Neural cell (in vitro differentiated cells): ENCODE data around the gene CACNA2D2. TPM values are rescaled to one million over a fixed set of nuclear protein-coding genes. Genes with fewer than 3 reads are reported as not detected.

Source experiments
- H2AFZ ChIP-seq: fragments of 200-600, 300-800 bp; sonication (generic), shearing (Covaris generic); 2 replicates; pipeline ENCODE4 v1.6.0; 2014; ENCODE audit warnings: low read depth, mild to moderate bottlenecking, antibody characterized with exemption, low read length, moderate library complexity
- H3F3A ChIP-seq: fragments of 200-600 bp; shearing (Covaris generic); 2 replicates; pipeline ENCODE4 v1.6.1; 2016; ENCODE audit warnings: mild to moderate bottlenecking, moderate library complexity, mixed read lengths, antibody characterized with exemption, low read length; ENCODE audit not compliant: insufficient read depth, poor library complexity, severe bottlenecking
- H3K27ac ChIP-seq: fragments of 200-600, 300-800 bp; sonication (generic), shearing (Covaris generic); 2 replicates; pipeline ENCODE4 v1.5.1; 2014; ENCODE audit warnings: mild to moderate bottlenecking, low read length, moderate library complexity
- H3K27me3 ChIP-seq: fragments of 300-800, 200-600 bp; sonication (generic), shearing (Covaris generic); 2 replicates; pipeline ENCODE4 v1.6.0; 2014; ENCODE audit warnings: mild to moderate bottlenecking, low read depth, low read length, moderate library complexity; ENCODE audit not compliant: insufficient read depth
- H3K36me3 ChIP-seq: fragments of 300-800, 200-600 bp; sonication (generic), shearing (Covaris generic); 2 replicates; pipeline ENCODE4 v1.5.1; 2014; ENCODE audit warnings: mild to moderate bottlenecking, antibody characterized with exemption, low read length, moderate library complexity; ENCODE audit not compliant: insufficient read depth
- H3K4me2 ChIP-seq: fragments of 300-800, 200-600 bp; sonication (generic), shearing (Covaris generic); 2 replicates; pipeline ENCODE4 v1.6.0; 2014; ENCODE audit warnings: mild to moderate bottlenecking, low read length
- H3K4me3 ChIP-seq: fragments of 300-800, 200-600 bp; sonication (generic), shearing (Covaris generic); 2 replicates; pipeline ENCODE4 v1.5.1; 2014; ENCODE audit warnings: mild to moderate bottlenecking, low read length, moderate library complexity
- H3K79me2 ChIP-seq: fragments of 200-600 bp; shearing (Covaris generic); replicated peaks from 2 replicates; pipeline ENCODE4 v1.6.0; 2014; ENCODE audit warnings: mild to moderate bottlenecking, low read length, moderate library complexity; ENCODE audit not compliant: insufficient read depth
- H3K9ac ChIP-seq: fragments of 300-800, 200-600 bp; sonication (generic), shearing (Covaris generic); 2 replicates; pipeline ENCODE4 v1.6.1; 2016; ENCODE audit warnings: mild to moderate bottlenecking, low read length, mixed read lengths
- H3K9me2 ChIP-seq: fragments of 200-600 bp; shearing (Covaris generic); 2 replicates; pipeline ENCODE4 v1.6.1; 2016; ENCODE audit warnings: mild to moderate bottlenecking, low read length, mixed read lengths; ENCODE audit not compliant: insufficient read depth
- H3K9me3 ChIP-seq: fragments of 200-600, 300-800 bp; sonication (generic), shearing (Covaris generic); 2 replicates; pipeline ENCODE4 v1.6.1; 2016; ENCODE audit warnings: mild to moderate bottlenecking, mixed run types, low read length, moderate library complexity, mixed read lengths
- H4K20me1 ChIP-seq: fragments of 200-600 bp; shearing (Covaris generic); 2 replicates; pipeline ENCODE4 v1.6.1; 2016; ENCODE audit warnings: mild to moderate bottlenecking, mixed run types; ENCODE audit not compliant: insufficient read depth
- EP300 ChIP-seq: fragments of 450-650 bp; conservative IDR thresholded peaks from 2 replicates; pipeline ENCODE4 v1.6.1; 2014; ENCODE audit warnings: antibody characterized with exemption, mild to moderate bottlenecking, moderate library complexity; ENCODE audit not compliant: poor library complexity, severe bottlenecking
- EZH2 ChIP-seq: fragments of 200-600, 300-800 bp; shearing (Covaris generic), sonication (generic); IDR thresholded peaks from 2 replicates; pipeline ENCODE4 v1.6.1; 2014; ENCODE audit warnings: antibody characterized with exemption, low read length, borderline replicate concordance, mild to moderate bottlenecking; ENCODE audit not compliant: insufficient read depth, poor library complexity, severe bottlenecking
- MXI1 ChIP-seq: fragments of 450-650 bp; conservative IDR thresholded peaks from 2 replicates; pipeline ENCODE4 v1.6.1; 2014; ENCODE audit warnings: antibody characterized with exemption, mild to moderate bottlenecking; ENCODE audit not compliant: poor library complexity, severe bottlenecking
- POLR2AphosphoS5 ChIP-seq: IDR thresholded peaks from 2 replicates; pipeline ENCODE4 v1.6.1; 2012
- RAD21 ChIP-seq: fragments of 450-650 bp; conservative IDR thresholded peaks from 2 replicates; pipeline ENCODE4 v1.6.1; 2014; ENCODE audit warnings: antibody characterized with exemption, mild to moderate bottlenecking, moderate library complexity
- SMC3 ChIP-seq: fragments of 450-650 bp; conservative IDR thresholded peaks from 2 replicates; pipeline ENCODE4 v1.6.1; 2014; ENCODE audit warnings: antibody characterized with exemption, mild to moderate bottlenecking, moderate library complexity; ENCODE audit not compliant: poor library complexity
- TAF1 ChIP-seq: IDR thresholded peaks from 2 replicates; pipeline ENCODE4 v1.6.1; 2012; ENCODE audit warnings: low read depth
- polyA plus RNA-seq: library from polyadenylated mRNA; depleted of rRNA; stranded (reverse); fragments of >200 nt; gene quantifications from 2 replicates; pipeline ENCODE4 v1.2.3, GENCODE V29; 2014
- TF ChIP-seq, protein P1 (sequence below): fragments of 450-650 bp; IDR thresholded peaks from 2 replicates; pipeline ENCODE4 v1.5.1; 2014; ENCODE audit warnings: antibody characterized with exemption, mild to moderate bottlenecking, moderate library complexity; ENCODE audit not compliant: poor library complexity, severe bottlenecking
- TF ChIP-seq, protein P2 (sequence below): IDR thresholded peaks from 2 replicates; pipeline ENCODE4 v1.6.1; 2012; ENCODE audit warnings: borderline replicate concordance

Gene CACNA2D2
- polyA plus RNA-seq, 1 donor from 2014 or later = 7.8 TPM

GRCh38 chr3:50444213-50444612, 59.2 kb downstream of the CACNA2D2 start:
- no peaks in the 10 kb centered on the region for H3K36me3 ChIP-seq
- H2AFZ ChIP-seq = no peak overlapping the region
- no peak overlapping the region for H3K9ac ChIP-seq
- no peak overlapping the region for H3K4me2 ChIP-seq
- H3K4me3 ChIP-seq = no peak overlapping the region
- no peaks in the 10 kb centered on the region for H3K27me3 ChIP-seq
- no peaks in the 10 kb centered on the region for H3F3A ChIP-seq
- no peaks in the 10 kb centered on the region for H4K20me1 ChIP-seq
- no peaks in the 10 kb centered on the region for H3K9me2 ChIP-seq
- no peak overlapping the region for H3K27ac ChIP-seq
- TF ChIP-seq EP300 (no peak), TAF1 (no peak), POLR2AphosphoS5 (no peak), MXI1 (no peak), SMC3 (no peak), RAD21 (no peak), EZH2 (no peak)
- TF ChIP-seq, protein P1, sequence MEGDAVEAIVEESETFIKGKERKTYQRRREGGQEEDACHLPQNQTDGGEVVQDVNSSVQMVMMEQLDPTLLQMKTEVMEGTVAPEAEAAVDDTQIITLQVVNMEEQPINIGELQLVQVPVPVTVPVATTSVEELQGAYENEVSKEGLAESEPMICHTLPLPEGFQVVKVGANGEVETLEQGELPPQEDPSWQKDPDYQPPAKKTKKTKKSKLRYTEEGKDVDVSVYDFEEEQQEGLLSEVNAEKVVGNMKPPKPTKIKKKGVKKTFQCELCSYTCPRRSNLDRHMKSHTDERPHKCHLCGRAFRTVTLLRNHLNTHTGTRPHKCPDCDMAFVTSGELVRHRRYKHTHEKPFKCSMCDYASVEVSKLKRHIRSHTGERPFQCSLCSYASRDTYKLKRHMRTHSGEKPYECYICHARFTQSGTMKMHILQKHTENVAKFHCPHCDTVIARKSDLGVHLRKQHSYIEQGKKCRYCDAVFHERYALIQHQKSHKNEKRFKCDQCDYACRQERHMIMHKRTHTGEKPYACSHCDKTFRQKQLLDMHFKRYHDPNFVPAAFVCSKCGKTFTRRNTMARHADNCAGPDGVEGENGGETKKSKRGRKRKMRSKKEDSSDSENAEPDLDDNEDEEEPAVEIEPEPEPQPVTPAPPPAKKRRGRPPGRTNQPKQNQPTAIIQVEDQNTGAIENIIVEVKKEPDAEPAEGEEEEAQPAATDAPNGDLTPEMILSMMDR = no peak
- TF ChIP-seq, protein P2, sequence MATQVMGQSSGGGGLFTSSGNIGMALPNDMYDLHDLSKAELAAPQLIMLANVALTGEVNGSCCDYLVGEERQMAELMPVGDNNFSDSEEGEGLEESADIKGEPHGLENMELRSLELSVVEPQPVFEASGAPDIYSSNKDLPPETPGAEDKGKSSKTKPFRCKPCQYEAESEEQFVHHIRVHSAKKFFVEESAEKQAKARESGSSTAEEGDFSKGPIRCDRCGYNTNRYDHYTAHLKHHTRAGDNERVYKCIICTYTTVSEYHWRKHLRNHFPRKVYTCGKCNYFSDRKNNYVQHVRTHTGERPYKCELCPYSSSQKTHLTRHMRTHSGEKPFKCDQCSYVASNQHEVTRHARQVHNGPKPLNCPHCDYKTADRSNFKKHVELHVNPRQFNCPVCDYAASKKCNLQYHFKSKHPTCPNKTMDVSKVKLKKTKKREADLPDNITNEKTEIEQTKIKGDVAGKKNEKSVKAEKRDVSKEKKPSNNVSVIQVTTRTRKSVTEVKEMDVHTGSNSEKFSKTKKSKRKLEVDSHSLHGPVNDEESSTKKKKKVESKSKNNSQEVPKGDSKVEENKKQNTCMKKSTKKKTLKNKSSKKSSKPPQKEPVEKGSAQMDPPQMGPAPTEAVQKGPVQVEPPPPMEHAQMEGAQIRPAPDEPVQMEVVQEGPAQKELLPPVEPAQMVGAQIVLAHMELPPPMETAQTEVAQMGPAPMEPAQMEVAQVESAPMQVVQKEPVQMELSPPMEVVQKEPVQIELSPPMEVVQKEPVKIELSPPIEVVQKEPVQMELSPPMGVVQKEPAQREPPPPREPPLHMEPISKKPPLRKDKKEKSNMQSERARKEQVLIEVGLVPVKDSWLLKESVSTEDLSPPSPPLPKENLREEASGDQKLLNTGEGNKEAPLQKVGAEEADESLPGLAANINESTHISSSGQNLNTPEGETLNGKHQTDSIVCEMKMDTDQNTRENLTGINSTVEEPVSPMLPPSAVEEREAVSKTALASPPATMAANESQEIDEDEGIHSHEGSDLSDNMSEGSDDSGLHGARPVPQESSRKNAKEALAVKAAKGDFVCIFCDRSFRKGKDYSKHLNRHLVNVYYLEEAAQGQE = no peak
- no peaks in the 10 kb centered on the region for H3K79me2 ChIP-seq
- H3K9me3 ChIP-seq = no peaks in the 10 kb centered on the region

- Histone ChIP-seq H3K4me3 (no peak overlapping the region), H4K20me1 (no peaks in the 10 kb centered on the region), H3K9me2 (no peaks in the 10 kb centered on the region), H3K36me3 (no peaks in the 10 kb centered on the region), H3K9ac (no peak overlapping the region), H3K4me2 (no peak overlapping the region), H3K27me3 (no peaks in the 10 kb centered on the region), H3K27ac (no peak overlapping the region), H3K79me2 (no peaks in the 10 kb centered on the region), H3F3A (no peaks in the 10 kb centered on the region), H3K9me3 (no peaks in the 10 kb centered on the region), H2AFZ (no peak overlapping the region)
- TF ChIP-seq POLR2AphosphoS5 (no peak), EP300 (no peak), SMC3 (no peak), MXI1 (no peak)
- TF ChIP-seq, protein P1 = no peak
Measured at GRCh38 chr3:50442945-50443579, 60.4 kb downstream of the CACNA2D2 start.
